Transverse colon (tissue), 4 donors: Measurements from ENCODE around the gene BAIAP2L2. TPM values are rescaled to one million over a fixed set of nuclear protein-coding genes. Genes with fewer than 3 reads are reported as not detected.

Source experiments
- DNase-seq: peaks from one replicate; pipeline ENCODE4 v3.0.0-alpha.2; 2019
- H3K27ac ChIP-seq, 4 donors: fragments of 200-600 bp; sonication (generic); 2 replicates each; pipeline ENCODE4 v1.5.1; 2016 to 2018; ENCODE audit warnings: inconsistent platforms in 4 of 4
- H3K27me3 ChIP-seq: fragments of 200-600 bp; sonication (generic); 2 replicates; pipeline ENCODE4 v1.5.1; 2017; ENCODE audit warnings: inconsistent platforms
- H3K36me3 ChIP-seq, 4 donors: fragments of 200-600 bp; sonication (generic); 2 replicates each; pipeline ENCODE4 v1.5.1; 2017 to 2019; ENCODE audit warnings: inconsistent platforms in 4 of 4
- H3K4me1 ChIP-seq, 4 donors: fragments of 200-600 bp; sonication (generic); 2 replicates each; pipeline ENCODE4 v1.5.1; 2017 to 2020; ENCODE audit warnings: inconsistent platforms in 4 of 4
- H3K4me3 ChIP-seq, 4 donors: fragments of 200-600 bp; sonication (generic); 1 replicate in 1 of 4; 2 replicates in 3 of 4; pipeline versions ENCODE4 v1.5.1 to v1.6.1; 2017 to 2019; ENCODE audit warnings: inconsistent platforms in 4 of 4
- H3K9me3 ChIP-seq, 2 donors: fragments of 200-600 bp; sonication (generic); 2 replicates each; pipeline ENCODE4 v1.5.1; 2017 to 2019; ENCODE audit warnings: inconsistent platforms in 2 of 2
- EP300 ChIP-seq: sonication (generic); formaldehyde crosslinking; IDR thresholded peaks from one replicate; pipeline ENCODE4 v1.6.1; 2017; ENCODE audit warnings: antibody characterized with exemption, low read depth
- POLR2A ChIP-seq: fragments of 450-650 bp; IDR thresholded peaks from one replicate; pipeline ENCODE4 v1.6.1; 2016; ENCODE audit warnings: antibody characterized with exemption, mild to moderate bottlenecking, moderate library complexity
- POLR2AphosphoS5 ChIP-seq, 3 donors: sonication (generic); formaldehyde crosslinking; IDR thresholded peaks; one replicate each; pipeline ENCODE4 v1.6.1; 2016; ENCODE audit warnings: antibody characterized with exemption in 3 of 3
- WGBS, 2 donors: methylation state at CpG; one replicate each; pipeline ENCODE4 v1.1.5; 2018; ENCODE audit warnings: low coverage in 1 of 2; 5-methylcytosine and 5-hydroxymethylcytosine counted together
- in situ Hi-C, 4 donors: fragments of 200-750 bp; cut with MboI; loops; one replicate each; pipeline versions ENCODE4 v1.15.0 to v1.15.1; 2017; ENCODE audit warnings: low sequenced_read_pairs in 3 of 4, low pct_ligation_motif_present in 1 of 4, low pct_unique_long_range_greater_than_20kb in 1 of 4
- intact Hi-C: fragments of 100-400 bp; cut with DNase I; formaldehyde crosslinking; loops from one replicate; pipeline ENCODE4 v1.15.1; 2023; ENCODE audit warnings: low total_unique reads
- total RNA-seq, 4 donors: library from RNA; depleted of rRNA; stranded (reverse); fragments of >200 nt; gene quantifications; one replicate each; pipeline ENCODE4 v1.1.0, GENCODE V29; 2016
- TF ChIP-seq, protein P1 (sequence below), 5 experiments: fragments of 200-600 bp in 3 of 5; fragments of 450-650 bp in 2 of 5; sonication (generic) in 3 of 5; IDR thresholded peaks; 1 replicate in 2 of 5; 2 replicates in 3 of 5; pipeline ENCODE4 v1.5.1; 2016 to 2017; ENCODE audit warnings: antibody characterized with exemption in 5 of 5, inconsistent platforms in 3 of 5, mild to moderate bottlenecking in 2 of 5, moderate library complexity in 1 of 5

BAIAP2L2 gene
- total RNA-seq, 4 donors from 2014 or later, result 106 to 337 (median 127) TPM

DNA sequence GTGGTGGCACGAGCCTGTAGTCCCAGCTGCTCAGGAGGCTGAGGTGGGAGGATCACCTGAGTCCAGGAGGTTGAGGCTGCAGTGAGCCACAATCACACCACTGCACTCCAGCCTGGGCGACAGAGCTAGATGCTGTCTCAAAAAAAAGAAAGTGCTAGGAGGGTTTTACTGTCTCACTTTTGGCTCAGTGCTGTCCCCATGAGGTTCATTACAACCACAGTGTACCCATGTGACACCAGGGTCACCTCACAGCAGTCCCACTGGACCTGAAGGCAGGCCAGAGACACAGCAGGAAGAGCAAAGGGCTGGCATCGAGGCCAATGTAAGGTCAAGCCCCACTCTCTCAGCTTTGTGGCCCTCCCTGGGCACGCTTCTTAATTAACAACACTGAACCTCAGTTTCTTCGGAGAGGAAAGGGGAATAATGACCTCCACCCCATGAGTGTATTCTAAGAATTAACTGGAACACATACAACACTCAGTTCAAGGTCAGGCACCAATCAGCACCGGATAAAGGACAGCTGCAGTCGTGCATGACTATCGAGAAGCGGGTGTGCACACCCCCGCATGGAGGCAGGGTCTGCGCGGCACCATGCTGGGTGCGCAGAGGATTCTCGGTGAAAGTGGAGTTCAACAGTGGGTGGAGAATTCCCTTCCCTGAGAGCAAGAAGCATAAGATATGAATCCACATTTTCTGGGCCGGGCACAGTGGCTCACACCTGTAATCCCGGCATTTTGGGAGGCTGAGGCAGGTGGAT is 30.9 kb upstream of the BAIAP2L2 start:
- 89% methylated on average over 16 of the region's 16 CpGs; no CpG with 5 or more reads in 1 of the 2 donors for WGBS, 2 donors
- no peaks in the 10 kb centered on the region for H3K36me3 ChIP-seq
- H3K9me3 ChIP-seq, result no peaks in the 10 kb centered on the region
- no peak for TF ChIP-seq POLR2A
- TF ChIP-seq POLR2AphosphoS5 (IDR thresholded peaks at IDR 0.05), result no peak
- TF ChIP-seq, protein P1, sequence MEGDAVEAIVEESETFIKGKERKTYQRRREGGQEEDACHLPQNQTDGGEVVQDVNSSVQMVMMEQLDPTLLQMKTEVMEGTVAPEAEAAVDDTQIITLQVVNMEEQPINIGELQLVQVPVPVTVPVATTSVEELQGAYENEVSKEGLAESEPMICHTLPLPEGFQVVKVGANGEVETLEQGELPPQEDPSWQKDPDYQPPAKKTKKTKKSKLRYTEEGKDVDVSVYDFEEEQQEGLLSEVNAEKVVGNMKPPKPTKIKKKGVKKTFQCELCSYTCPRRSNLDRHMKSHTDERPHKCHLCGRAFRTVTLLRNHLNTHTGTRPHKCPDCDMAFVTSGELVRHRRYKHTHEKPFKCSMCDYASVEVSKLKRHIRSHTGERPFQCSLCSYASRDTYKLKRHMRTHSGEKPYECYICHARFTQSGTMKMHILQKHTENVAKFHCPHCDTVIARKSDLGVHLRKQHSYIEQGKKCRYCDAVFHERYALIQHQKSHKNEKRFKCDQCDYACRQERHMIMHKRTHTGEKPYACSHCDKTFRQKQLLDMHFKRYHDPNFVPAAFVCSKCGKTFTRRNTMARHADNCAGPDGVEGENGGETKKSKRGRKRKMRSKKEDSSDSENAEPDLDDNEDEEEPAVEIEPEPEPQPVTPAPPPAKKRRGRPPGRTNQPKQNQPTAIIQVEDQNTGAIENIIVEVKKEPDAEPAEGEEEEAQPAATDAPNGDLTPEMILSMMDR (IDR thresholded peaks at IDR 0.05), result no peak
- no peak for TF ChIP-seq EP300
- DNase-seq, result no peak
- intact Hi-C loops, result no loop called here
- in situ Hi-C loops, result no loop called here
- no peak overlapping the region for H3K27ac ChIP-seq
- no peaks in the 10 kb centered on the region for H3K4me1 ChIP-seq
- H3K4me3 ChIP-seq, result no peak overlapping the region
- H3K27me3 ChIP-seq, result no peaks in the 10 kb centered on the region

DNA sequence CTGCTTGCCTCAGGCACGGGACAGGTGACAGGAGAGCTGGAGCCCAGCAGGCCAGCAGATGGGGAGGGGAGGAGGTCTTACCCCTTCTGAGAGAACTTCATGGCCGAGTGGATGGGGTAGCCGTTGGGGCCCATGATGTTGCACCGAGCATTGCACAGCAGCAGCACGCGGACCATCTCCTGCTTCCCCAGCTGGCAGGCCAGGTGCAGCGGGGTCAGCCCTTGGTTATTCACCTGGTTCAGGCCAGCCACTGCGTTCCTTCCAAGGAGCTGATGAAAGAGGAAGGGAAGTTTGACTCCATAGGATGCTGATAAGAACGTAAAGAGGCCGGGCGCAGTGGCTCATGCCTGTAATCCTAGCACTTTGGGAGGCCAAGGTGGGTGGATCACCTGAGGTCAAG is 29.4 kb upstream of the BAIAP2L2 start:
- Histone ChIP-seq H3K4me1 (no peaks in the 10 kb centered on the region), H3K27ac (no peak overlapping the region), H3K27me3 (no peaks in the 10 kb centered on the region), H3K4me3 (no peak overlapping the region), H3K36me3 (no peaks in the 10 kb centered on the region), H3K9me3 (no peaks in the 10 kb centered on the region)
- TF ChIP-seq EP300 (no peak), POLR2AphosphoS5 (IDR thresholded peaks at IDR 0.05) (no peak), POLR2A (no peak)
- TF ChIP-seq, protein P1 (IDR thresholded peaks at IDR 0.05), result no peak
- intact Hi-C loops (no loop called here), in situ Hi-C loops (no loop called here)
- DNase-seq, result no peak
- WGBS, 2 donors, result 96% methylated on average over 11 of the region's 11 CpGs; no CpG with 5 or more reads in 1 of the 2 donors

DNA sequence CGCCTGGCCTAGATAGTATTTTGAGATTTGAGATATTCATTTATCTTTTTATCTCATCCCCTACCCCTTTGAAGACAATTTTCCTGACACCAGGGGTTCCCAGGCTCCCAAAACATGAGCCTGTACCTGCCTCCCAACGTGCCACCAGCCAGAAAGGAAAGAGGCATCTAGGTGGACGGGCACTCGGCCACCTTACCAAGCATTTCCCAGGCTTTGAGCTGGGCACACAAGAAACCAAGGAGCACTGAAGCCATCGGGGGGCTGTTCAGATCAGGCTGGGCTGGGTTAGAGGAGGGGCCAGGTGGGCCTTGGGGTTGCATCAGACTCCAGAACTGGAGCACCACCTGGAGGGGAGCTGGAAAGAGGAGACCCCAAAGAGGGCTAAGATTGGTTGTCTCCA is 28.5 kb upstream of the BAIAP2L2 start:
- Histone ChIP-seq H3K4me3 (no peak overlapping the region), H3K27ac (no peak overlapping the region), H3K36me3 (no peaks in the 10 kb centered on the region), H3K4me1 (no peaks in the 10 kb centered on the region), H3K9me3 (no peaks in the 10 kb centered on the region), H3K27me3 (no peaks in the 10 kb centered on the region)
- WGBS, 2 donors, result 87 to 93% methylated on average over 3 to 5 of the region's 5 CpGs
- TF ChIP-seq POLR2AphosphoS5 (IDR thresholded peaks at IDR 0.05), result no peak
- no peak for TF ChIP-seq POLR2A
- TF ChIP-seq, protein P1 (IDR thresholded peaks at IDR 0.05), result no peak
- no peak for TF ChIP-seq EP300
- in situ Hi-C loops (no loop called here), intact Hi-C loops (no loop called here)
- DNase-seq, result no peak

DNA sequence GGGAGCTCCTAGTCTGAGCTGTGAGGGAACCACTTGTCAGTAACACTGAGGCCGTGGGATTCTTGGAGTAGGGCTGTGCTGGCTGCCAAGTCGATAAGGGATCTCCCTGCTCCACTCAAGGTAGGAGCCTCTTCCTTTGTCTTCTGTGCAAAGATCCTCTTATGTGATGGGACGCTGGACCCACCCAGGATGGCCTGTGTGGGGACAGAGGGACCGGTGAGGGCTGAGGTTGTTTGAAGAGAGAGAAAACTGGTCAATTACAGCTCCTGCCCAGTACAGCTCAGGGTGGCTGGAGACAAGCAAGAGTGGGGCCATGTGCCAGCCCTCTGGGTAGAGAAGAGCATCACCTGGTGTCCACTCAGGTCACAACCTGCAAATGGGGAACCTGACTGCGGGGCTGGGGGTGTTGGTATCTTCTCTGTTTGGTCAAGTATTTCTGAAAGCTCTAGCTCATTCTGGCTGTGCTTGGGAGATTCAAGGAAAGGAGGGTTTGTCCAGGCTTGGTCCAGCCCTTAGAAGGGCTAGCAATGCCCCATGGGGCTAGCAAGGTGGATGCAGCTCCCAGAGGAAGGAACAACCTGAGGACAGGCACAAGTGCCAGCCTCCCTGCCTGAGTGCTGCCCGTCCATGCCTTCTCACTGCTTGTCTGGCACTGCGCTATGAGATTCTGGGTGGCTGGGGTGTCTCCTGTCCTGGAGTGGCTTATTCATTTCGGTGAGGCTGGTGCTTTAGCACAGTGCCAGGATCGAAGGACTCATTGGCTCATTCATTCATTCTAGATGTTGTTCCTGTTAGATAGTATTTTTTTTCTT is 27.6 kb upstream of the BAIAP2L2 start:
- 60 to 92% methylated on average over 1 to 9 of the region's 9 CpGs for WGBS, 2 donors
- Histone ChIP-seq H3K27me3 (no peaks in the 10 kb centered on the region), H3K27ac (no peak overlapping the region), H3K4me1 (no peaks in the 10 kb centered on the region), H3K9me3 (no peaks in the 10 kb centered on the region), H3K36me3 (no peaks in the 10 kb centered on the region), H3K4me3 (no peak overlapping the region)
- TF ChIP-seq POLR2A (no peak), POLR2AphosphoS5 (IDR thresholded peaks at IDR 0.05) (no peak), EP300 (no peak)
- TF ChIP-seq, protein P1 (IDR thresholded peaks at IDR 0.05), result no peak
- intact Hi-C loops (no loop called here), in situ Hi-C loops (no loop called here)
- no peak for DNase-seq
